Non-pigmented ciliary epithelial cell (primary cell): ENCODE data around the gene NOS1AP.

Source experiments
- DNase-seq: peaks from one replicate; pipeline ENCODE4 v3.0.0-alpha.2; 2010; ENCODE audit warnings: low read depth

The NOS1AP gene

DNA sequence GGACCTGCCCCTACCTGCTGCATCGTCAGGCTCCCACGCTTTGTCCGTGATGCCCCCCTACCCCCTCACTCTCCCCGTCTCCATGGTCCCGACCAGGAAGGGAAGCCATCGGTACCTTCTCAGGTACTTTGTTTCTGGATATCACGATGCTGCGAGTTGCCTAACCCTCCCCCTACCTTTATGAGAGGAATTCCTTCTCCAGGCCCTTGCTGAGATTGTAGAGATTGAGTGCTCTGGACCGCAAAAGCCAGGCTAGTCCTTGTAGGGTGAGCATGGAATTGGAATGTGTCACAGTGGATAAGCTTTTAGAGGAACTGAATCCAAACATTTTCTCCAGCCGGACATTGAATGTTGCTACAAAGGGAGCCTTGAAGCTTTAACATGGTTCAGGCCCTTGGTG lies 298.3 kb downstream of the NOS1AP start:
- no peak for DNase-seq

DNA sequence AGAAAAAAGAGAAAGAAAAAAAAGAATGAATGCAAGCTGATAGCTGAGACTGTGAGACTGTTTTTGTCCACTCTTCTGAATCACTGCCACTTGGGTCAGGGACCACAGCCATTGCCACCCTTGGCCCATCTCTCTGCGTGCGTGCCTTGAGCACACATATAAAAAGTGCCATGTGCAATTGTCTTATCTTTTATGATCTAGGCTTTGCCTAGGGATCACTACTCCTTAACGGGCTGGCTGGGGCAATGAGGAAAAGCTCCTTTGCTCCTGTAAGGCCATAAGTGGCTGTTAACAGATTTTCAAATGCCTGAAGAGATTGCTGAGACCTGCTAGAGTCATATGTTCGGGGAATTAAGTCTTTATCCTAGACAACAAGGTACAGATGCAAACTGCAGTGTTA lies 299.0 kb downstream of the NOS1AP start:
- DNase-seq = no peak

DNA sequence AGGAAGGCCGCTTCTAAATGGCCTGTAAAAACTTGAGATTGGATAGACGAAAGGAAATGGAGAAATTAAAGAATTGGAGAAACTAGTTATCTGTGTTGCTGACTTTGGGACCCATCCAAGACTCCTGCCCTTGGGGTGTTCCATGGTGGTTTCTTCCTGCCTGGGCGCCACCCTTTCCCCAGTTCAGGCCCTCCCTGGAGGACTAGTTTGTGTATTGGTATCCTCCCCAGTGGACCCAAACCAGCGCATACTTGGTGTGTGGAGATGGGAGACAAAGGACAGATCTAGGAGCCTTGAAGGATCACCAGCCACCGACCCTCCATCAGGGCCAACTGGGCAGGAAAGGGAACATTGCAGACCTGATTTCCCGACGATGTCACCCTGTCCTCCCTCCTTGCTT lies 300.1 kb downstream of the NOS1AP start:
- no peak for DNase-seq

GRCh38 chr1:162370161-162370560 lies 300.7 kb downstream of the NOS1AP start:
- no peak for DNase-seq

GRCh38 chr1:162370721-162371120 lies 301.2 kb downstream of the NOS1AP start:
- no peak for DNase-seq

DNA sequence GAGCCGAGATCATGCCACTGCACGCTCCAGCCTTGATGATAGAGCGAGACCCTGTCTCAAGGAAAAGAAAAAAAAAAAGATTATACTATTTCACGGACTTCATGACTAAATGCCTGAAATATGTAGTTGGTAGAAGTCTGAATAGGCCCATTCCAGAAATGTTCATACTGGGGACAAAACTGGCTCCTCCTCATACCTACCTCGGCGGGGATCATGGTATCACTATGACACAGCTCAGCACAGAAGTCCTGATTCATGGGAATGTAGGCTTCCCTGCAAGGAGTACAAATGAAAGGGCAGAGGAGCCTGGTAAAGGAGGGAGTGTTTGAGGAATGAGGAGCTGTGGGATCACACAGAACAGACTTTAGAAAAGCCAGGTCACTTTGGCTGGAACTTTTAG lies 302.1 kb downstream of the NOS1AP start:
- peak; percentile 53 for DNase-seq

GRCh38 chr1:162372159-162373071 lies 302.9 kb downstream of the NOS1AP start:
- no peak for DNase-seq

DNA sequence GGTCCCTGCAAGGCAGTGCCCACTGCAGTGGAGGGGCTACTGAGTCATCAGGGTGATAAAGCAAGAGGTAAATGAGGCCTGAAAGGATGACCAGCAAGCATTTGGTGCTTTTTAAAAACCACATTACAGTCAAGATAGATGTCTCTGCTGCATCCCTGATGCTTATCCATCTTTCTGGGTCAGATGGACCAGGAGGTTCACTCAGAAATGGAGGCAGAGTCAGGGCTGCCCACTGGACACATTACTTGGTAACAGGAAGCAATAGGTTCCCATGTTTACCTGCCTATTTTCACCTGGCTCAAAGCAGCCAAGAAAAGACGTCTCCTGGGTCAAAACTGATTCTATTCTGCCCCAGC lies 303.6 kb downstream of the NOS1AP start:
- no peak for DNase-seq

DNA sequence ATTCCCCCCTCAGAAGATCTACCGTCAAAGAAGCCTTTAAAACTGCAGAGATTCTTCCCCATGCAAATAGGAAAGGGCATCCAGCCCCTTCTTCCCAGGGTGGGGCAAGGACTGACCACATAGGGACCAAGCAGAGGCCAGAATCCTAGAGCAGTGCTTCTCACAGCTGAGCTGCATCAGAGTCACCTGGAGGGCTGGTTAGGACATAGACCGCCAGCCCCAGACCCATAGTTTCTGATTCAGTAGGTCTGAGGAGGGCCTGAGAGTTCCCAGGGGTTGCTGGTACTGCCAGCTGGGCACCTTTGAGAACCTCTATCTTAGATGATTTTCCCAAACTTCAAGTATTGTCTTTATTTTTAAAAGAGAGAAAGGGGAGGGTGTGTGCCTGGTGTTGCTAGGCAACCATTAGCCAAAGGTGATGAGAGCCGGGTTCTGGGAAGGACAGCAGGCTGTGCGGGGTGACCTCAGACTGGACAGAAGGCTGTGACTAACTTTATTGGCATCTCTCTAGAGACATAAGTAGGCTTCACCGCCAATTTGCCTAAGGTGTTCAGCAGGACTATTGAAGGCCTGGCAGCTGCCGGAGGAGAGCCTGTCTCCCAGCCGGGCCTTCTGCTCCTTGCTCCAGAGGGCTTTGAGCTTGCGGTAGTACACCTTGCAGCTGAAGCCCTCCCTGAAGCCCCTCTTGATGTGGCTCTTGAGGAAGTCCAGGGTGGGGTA lies 304.2 kb downstream of the NOS1AP start:
- peak; percentile 20 for DNase-seq

GRCh38 chr1:162374406-162374805 lies 304.9 kb downstream of the NOS1AP start:
- no peak for DNase-seq

DNA sequence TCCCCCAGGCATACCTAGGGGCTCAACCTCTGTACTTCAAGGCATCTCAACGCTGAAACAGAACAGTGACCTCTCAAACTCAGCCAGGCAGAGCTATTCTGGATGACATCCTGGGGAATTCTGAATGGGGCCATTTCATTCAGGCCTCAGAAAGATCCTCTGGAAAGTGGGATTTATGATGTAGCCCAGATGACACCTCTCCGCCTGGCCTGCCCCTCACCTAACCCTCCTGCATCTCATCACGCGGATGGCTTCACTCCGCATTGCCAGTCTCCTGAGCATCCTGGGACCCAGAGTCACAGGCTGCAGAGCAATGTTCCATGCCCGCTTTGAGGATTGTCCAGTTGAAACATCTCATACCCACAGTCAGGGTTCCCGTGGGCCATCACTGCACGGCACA lies 306.0 kb downstream of the NOS1AP start:
- no peak for DNase-seq

GRCh38 chr1:162376691-162377090 lies 307.2 kb downstream of the NOS1AP start, which contains the start of gene SPATA46:
TSS of gene SPATA46 (minus strand) at chr1:162376854. CDS start at chr1:162376790, 64 bp downstream.
- no peak for DNase-seq

DNA sequence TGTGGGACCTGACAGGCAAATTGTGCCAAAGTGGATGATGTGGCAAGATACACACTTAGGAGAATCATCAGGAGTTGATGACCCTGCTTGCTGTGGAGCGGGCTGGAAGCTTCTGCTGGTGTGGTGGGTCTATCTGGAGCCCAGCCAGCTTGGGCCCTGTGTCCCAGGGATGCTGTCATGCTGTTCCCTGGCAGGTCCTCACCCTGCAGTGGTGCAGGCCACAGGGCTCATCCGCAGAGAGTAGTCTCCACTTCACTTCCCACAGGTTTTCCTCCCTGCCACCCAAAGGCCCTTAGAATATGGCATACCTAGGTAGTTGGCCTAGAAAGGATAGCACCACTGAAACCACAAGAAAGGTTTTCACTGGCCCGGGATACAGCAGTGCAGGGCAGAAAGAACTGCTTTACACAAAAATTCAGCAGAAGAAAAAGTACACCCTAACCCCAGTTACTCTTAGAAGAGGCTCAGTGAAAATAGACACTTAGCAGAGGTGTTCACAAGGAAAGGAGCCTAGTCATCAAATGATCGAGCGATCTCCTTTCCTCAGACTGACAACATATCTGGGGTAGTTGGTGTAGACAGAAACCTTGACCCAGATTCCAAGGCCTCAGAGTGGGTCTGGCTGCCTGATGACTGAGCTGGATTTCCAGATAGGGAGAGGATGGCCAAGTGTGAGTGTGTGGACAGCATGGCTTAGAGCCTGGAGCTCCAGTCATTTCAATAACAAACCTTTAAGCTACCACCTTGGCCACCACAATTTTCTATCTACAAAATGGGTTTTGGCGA lies 310.8 kb downstream of the NOS1AP start:
- DNase-seq = no peak

GRCh38 chr1:162381383-162381782 lies 311.9 kb downstream of the NOS1AP start, which contains the start of gene C1orf226:
TSS of gene C1orf226 (plus strand) at chr1:162381728. CDS start at chr1:162381902, 174 bp downstream.
- no peak for DNase-seq

DNA sequence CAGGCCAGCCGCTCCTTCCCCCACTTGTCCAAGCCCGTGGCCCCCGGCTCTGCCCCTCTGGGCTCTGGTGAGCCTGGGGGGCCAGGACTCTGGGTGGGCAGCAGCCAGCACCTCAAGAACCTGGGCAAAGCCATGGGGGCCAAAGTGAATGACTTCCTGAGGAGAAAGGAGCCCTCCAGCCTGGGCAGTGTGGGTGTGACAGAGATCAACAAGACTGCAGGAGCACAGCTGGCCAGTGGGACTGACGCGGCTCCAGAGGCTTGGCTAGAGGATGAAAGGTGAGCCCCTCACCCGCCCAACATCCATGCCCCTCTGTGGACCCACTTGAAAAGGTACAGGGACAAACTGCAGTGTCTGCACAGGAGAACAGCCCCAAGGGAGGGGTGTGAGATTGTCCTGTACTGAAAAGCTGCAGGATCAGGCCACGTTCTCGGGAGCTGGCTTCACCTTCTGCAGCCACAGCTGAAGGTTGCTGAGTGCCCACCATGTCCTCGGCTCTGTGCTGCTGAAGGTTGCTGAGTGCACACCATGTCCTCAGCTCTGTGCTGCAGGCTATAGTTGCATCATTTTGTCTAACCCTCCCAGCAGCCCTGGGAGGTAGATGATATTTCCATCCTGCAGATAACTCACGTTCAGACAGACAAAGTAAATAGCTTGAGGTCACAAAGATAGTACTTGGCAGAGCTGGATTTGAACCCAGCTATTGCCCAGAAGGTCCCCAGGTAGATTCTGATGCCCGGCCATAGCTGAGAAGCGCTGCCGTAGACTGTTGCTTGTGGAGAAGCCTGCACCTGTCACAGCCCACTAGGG lies 312.7 kb downstream of the NOS1AP start:
- no peak for DNase-seq

DNA sequence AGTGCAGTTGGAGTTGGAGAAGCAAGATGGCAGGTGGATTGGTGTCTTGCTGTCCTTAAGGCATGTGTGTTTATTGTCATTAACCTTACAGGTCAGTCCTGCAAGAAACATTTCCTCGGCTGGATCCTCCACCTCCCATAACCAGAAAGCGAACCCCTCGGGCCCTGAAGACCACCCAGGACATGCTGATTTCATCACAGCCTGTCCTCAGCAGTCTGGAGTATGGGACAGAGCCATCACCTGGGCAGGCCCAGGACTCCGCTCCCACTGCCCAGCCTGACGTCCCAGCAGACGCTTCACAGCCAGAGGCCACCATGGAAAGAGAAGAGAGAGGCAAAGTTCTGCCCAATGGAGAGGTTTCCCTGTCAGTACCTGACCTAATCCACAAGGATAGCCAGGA lies 313.6 kb downstream of the NOS1AP start:
- no peak for DNase-seq

DNA sequence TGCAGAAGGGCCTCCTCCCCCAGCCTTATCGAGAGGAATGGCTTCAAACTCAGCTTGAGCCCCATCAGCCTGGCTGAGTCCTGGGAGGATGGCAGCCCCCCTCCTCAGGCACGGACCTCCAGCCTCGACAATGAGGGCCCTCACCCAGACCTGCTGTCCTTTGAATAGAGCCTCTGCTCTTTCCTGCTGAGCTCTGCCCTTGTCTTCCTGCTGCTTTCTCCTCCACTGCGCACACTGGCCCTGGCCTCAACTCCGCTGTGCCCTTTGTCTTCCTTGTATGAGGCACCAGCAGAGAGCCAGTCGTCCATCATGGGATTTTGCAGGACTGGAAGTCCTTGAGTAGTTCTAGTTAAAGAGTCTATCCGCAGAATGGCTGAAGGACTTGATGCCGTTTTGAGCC lies 314.0 kb downstream of the NOS1AP start:
- DNase-seq = no peak

DNA sequence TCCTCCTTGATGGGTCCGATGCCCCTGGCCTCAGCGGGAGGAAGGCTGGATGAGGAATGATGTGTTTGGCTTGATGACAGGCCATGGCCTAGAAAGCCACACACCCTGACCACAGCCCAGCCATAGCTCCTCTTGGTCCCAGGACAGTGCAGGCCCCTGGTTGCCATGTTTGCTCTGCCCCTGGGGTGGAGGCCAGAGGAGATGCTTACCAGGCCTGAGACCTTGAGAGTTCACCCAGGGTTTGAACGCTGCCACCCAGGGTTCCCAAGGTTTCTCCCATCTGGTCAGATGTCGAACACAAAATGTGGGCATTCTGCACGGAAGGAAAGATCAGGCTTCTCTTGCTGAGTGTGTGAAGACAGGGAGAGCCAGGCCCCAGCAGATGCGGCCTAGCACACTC lies 314.6 kb downstream of the NOS1AP start:
- no peak for DNase-seq

DNA sequence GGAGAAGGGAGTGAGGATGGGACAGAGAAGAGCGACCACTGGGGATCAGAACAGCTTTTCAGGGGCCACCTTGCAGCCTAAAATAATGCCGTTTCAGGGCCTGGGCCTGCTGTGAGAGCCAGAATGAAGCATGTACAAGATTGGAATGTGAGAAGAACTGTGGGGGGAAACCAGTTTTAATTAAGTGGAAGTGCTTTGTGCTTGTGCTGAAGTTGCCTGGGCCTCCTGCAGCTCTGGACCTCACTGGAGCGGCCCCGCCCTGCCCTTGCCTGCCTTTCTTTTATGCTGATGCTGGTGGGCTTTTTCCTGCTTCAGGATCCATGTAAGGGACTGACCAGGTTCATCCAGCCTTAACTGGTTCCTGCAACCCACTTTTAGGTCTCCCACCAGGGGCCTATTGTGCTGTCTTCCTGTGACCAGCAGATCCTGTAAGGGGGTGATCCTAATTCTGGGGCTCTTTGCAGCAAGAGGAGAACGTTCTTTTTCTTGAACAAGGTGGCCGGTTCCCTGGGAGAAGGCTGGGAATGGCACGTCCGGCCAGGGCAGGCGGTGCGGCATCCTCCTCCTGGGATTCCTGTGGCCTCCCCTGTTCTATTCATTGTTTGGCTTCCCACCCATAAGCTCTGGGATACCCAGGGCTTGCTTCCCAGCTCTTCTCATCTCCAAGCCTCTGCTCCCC lies 315.2 kb downstream of the NOS1AP start:
- no peak for DNase-seq

- DNase-seq = no peak
Measured at GRCh38 chr1:162385280-162385623, 315.8 kb downstream of the NOS1AP start.

DNA sequence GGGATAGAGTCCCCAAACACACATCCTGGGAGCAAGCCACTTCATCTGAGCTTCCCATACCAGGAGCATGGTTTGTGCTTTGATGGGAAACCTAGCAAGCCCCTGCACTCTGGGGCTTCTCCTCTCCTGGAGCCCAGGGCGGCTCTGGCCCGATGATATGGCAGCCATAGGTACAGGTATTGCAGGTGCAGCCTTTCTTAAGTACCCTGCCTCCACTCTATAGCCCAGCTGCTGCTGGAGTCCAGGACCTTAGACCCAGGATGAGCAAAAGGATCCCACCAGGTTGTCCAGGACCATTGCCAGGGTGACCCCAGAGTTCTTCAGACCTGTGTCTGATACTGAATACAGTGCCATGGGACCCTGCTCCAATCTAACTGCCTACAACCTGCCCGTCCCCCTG lies 316.2 kb downstream of the NOS1AP start:
- no peak for DNase-seq
